OCI-LY1 (cell line): ENCODE results near the gene TRIM66.

Source experiments
- H2AFZ ChIP-seq: fragments of 200-600 bp; sonication (generic), shearing (Covaris generic); 2 replicates; pipeline ENCODE4 v1.6.0; 2014; ENCODE audit warnings: antibody characterized with exemption, mild to moderate bottlenecking, low read length
- H3F3A ChIP-seq: fragments of 200-600 bp; sonication (generic), shearing (Covaris generic); 2 replicates; pipeline ENCODE4 v1.6.0; 2014; ENCODE audit warnings: mild to moderate bottlenecking, antibody characterized with exemption, low read length, moderate library complexity; ENCODE audit not compliant: insufficient read depth
- H3K27ac ChIP-seq: fragments of 200-600 bp; sonication (generic); 2 replicates; pipeline ENCODE4 v1.5.1; 2014; ENCODE audit warnings: low read length, mixed run types, mild to moderate bottlenecking, low read depth; ENCODE audit not compliant: poor library complexity, severe bottlenecking
- H3K27me3 ChIP-seq: fragments of 200-600 bp; sonication (generic); 2 replicates; pipeline ENCODE4 v1.6.0; 2014; ENCODE audit warnings: antibody characterized with exemption, mild to moderate bottlenecking, low read length, moderate library complexity; ENCODE audit not compliant: insufficient read depth
- H3K36me3 ChIP-seq: fragments of 200-600 bp; sonication (generic); 2 replicates; pipeline ENCODE4 v1.6.1; 2014; ENCODE audit warnings: mild to moderate bottlenecking, antibody characterized with exemption, low read length, moderate library complexity, mixed read lengths; ENCODE audit not compliant: insufficient read depth
- H3K4me1 ChIP-seq: fragments of 200-600 bp; sonication (generic); 2 replicates; pipeline ENCODE4 v1.5.1; 2014; ENCODE audit warnings: mild to moderate bottlenecking, low read length, moderate library complexity; ENCODE audit not compliant: insufficient read depth, severe bottlenecking
- H3K4me2 ChIP-seq: fragments of 200-600 bp; sonication (generic), shearing (Covaris generic); 2 replicates; pipeline ENCODE4 v1.6.1; 2014; ENCODE audit warnings: low read length
- H3K4me3 ChIP-seq: fragments of 200-600 bp; sonication (generic); 2 replicates; pipeline ENCODE4 v1.5.1; 2014; ENCODE audit warnings: low read length, low read depth, mild to moderate bottlenecking, mixed read lengths; ENCODE audit not compliant: poor library complexity, severe bottlenecking
- H3K79me2 ChIP-seq: fragments of 200-600 bp; shearing (Covaris generic); 2 replicates; pipeline ENCODE4 v1.6.1; 2016; ENCODE audit warnings: mixed run types, low read length, mixed read lengths; ENCODE audit not compliant: insufficient read depth
- H3K9ac ChIP-seq: fragments of 200-600 bp; sonication (generic), shearing (Covaris generic); 2 replicates; pipeline ENCODE4 v1.6.1; 2014; ENCODE audit warnings: mild to moderate bottlenecking, low read length, mixed read lengths
- H3K9me2 ChIP-seq: fragments of 200-600 bp; sonication (generic), shearing (Covaris generic); 2 replicates; pipeline ENCODE4 v1.6.1; 2014; ENCODE audit warnings: low read depth, mild to moderate bottlenecking, low read length, mixed read lengths
- H3K9me3 ChIP-seq: fragments of 200-600 bp; shearing (Covaris generic); 2 replicates; pipeline ENCODE4 v1.6.1; 2014; ENCODE audit warnings: low read length, mixed read lengths
- H4K20me1 ChIP-seq: fragments of 200-600 bp; sonication (generic), shearing (Covaris generic); 2 replicates; pipeline ENCODE4 v1.6.0; 2016; ENCODE audit warnings: mild to moderate bottlenecking, low read length; ENCODE audit not compliant: insufficient read depth
- EZH2 ChIP-seq: fragments of 200-600 bp; sonication (generic), shearing (Covaris generic); IDR thresholded peaks from 2 replicates; pipeline ENCODE4 v1.8.0; 2017; ENCODE audit warnings: borderline replicate concordance, mixed run types, mild to moderate bottlenecking, antibody characterized with exemption, low read length, moderate library complexity, mixed read lengths
- TF ChIP-seq, protein P1 (sequence below): fragments of 200-600 bp; sonication (generic), shearing (Covaris generic); IDR thresholded peaks from 2 replicates; pipeline ENCODE4 v1.5.1; 2017; ENCODE audit warnings: mild to moderate bottlenecking, antibody characterized with exemption, low read length, moderate library complexity, mixed read lengths

The TRIM66 gene

DNA sequence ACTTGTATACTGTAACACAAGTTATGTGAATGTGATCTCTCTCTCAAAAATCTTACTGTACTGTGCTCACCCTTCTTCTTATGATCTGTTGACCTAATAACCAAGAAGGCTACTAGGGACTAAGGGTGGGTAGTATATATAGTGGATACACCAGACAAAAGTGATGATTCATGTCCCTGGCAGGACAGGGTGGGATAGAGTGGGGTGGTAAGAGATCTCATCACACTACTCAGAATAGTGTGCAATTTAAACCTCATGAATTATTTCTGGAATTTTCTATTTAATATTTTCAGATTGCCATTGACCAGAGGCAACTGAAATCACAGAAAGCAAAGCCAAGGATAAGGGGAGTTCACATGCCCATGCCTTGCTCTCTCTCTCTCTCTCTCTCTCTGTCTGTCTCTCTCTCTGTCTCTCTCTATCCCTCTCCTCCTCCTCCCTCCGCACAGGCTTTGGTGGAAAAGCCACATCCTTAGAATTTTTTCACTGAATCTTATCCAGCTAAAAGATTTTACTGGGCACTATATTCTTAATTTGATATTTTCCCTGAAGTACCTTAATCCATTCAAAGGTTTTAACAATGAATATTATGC lies 76.4 kb downstream of the TRIM66 start:
- Histone ChIP-seq H3K79me2 (no peaks in the 10 kb centered on the region), H3K36me3 (no peaks in the 10 kb centered on the region), H3K9ac (no peak overlapping the region), H3K4me3 (no peak overlapping the region), H3K27ac (no peak overlapping the region), H3K9me2 (no peaks in the 10 kb centered on the region), H3F3A (no peaks in the 10 kb centered on the region), H3K4me1 (no peaks in the 10 kb centered on the region), H3K9me3 (no peaks in the 10 kb centered on the region), H4K20me1 (no peaks in the 10 kb centered on the region), H3K27me3 (no peaks in the 10 kb centered on the region), H3K4me2 (no peak overlapping the region), H2AFZ (no peak overlapping the region)
- no peak for TF ChIP-seq EZH2
- TF ChIP-seq, protein P1, sequence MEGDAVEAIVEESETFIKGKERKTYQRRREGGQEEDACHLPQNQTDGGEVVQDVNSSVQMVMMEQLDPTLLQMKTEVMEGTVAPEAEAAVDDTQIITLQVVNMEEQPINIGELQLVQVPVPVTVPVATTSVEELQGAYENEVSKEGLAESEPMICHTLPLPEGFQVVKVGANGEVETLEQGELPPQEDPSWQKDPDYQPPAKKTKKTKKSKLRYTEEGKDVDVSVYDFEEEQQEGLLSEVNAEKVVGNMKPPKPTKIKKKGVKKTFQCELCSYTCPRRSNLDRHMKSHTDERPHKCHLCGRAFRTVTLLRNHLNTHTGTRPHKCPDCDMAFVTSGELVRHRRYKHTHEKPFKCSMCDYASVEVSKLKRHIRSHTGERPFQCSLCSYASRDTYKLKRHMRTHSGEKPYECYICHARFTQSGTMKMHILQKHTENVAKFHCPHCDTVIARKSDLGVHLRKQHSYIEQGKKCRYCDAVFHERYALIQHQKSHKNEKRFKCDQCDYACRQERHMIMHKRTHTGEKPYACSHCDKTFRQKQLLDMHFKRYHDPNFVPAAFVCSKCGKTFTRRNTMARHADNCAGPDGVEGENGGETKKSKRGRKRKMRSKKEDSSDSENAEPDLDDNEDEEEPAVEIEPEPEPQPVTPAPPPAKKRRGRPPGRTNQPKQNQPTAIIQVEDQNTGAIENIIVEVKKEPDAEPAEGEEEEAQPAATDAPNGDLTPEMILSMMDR, result no peak

DNA sequence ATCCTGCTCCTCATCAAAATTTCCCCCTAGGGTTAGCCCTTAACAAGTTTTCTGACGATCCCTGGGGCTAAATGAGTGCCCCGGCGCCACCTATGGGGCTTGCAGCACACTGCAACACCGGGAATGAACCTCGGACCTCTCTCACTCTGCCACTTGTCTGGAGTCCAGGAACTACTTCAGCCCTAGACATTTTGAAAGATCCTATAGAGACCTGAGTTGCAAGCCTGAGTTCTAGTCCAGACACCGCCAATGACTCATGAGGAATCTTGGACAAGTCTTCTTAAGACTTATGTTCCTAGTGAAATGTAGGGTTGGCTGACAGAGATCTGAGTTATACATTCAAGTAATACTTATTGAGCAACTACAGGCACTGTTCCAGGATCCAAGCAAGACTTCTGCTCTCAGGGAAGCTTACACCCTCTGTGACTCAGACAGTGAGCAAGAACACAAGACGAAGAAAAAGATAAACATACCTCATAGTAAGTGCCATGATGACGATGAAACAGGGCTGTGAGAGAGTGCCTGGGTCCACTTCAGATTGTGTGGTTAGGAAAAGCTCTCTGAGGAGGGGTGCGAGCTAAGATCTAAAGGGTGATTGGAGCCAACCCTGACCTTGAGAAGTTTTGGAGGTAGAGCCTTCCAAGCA lies 78.3 kb downstream of the TRIM66 start:
- Histone ChIP-seq H3K27me3 (no peaks in the 10 kb centered on the region), H3K9me2 (no peaks in the 10 kb centered on the region), H2AFZ (no peak overlapping the region), H3F3A (no peaks in the 10 kb centered on the region), H3K9ac (no peak overlapping the region), H3K4me3 (no peak overlapping the region), H3K4me1 (no peaks in the 10 kb centered on the region), H3K36me3 (no peaks in the 10 kb centered on the region), H3K27ac (no peak overlapping the region), H3K9me3 (no peaks in the 10 kb centered on the region), H3K4me2 (no peak overlapping the region), H3K79me2 (no peaks in the 10 kb centered on the region), H4K20me1 (no peaks in the 10 kb centered on the region)
- TF ChIP-seq, protein P1, result peak; percentile 88
- no peak for TF ChIP-seq EZH2

DNA sequence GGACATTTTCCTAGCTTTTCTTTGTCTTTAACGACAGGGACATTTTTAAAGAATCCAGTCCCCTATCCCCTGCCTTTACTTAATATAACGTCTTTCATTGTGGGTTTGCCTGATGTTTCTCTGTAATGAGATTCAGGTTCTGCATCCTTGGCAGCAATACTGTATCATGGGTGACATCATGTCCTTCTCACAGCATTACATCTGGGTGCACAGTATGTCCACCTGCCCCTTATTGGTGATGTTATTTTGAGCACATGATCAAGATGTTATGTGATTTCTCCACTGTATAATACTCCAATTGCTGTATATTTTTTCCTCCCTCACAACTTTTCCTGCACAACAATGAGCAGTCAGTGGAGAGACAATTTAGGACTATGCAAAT lies 78.8 kb downstream of the TRIM66 start:
- no peaks in the 10 kb centered on the region for H3K36me3 ChIP-seq
- no peaks in the 10 kb centered on the region for H3K79me2 ChIP-seq
- no peaks in the 10 kb centered on the region for H3F3A ChIP-seq
- no peaks in the 10 kb centered on the region for H3K9me2 ChIP-seq
- no peak overlapping the region for H3K4me3 ChIP-seq
- H2AFZ ChIP-seq, result no peak overlapping the region
- H3K27ac ChIP-seq, result no peak overlapping the region
- H3K9ac ChIP-seq, result no peak overlapping the region
- TF ChIP-seq EZH2, result no peak
- TF ChIP-seq, protein P1, result no peak
- H3K9me3 ChIP-seq, result no peaks in the 10 kb centered on the region
- no peaks in the 10 kb centered on the region for H3K4me1 ChIP-seq
- H3K27me3 ChIP-seq, result no peaks in the 10 kb centered on the region
- no peak overlapping the region for H3K4me2 ChIP-seq
- H4K20me1 ChIP-seq, result no peaks in the 10 kb centered on the region
